HPDE6-E6E7 (cell line): ENCODE results near the gene CEMP1.
A peak's percentile ranks its signal among the peaks of the same experiment; 100 is the strongest.
"Not testable (repeated sequence)": the region's sequence is repeated elsewhere in the genome, so short reads cannot be mapped to it uniquely, and the experiment has no call there.

Experiments
- DNase-seq: peaks from one replicate; pipeline ENCODE4 v3.0.0; 2011; ENCODE audit warnings: missing footprints; ENCODE audit errors: extremely low spot score

The CEMP1 gene

GRCh38 chr16:2537451-2538379 is 6.5 kb upstream of the CEMP1 start, which contains the start of gene PDPK1:
Gene PDPK1 (plus strand): TSS chr16:2538021. CDS start chr16:2538113, 92 bp downstream.
- DNase-seq, result peak; percentile 77

- no peak for DNase-seq
These were observed 4.4 kb upstream of the CEMP1 start for GRCh38 chr16:2535625-2536013.

GRCh38 chr16:2534335-2534734 is 3.1 kb upstream of the CEMP1 start:
- DNase-seq, result not testable (repeated sequence)

GRCh38 chr16:2533912-2534311 is 2.7 kb upstream of the CEMP1 start:
- no peak for DNase-seq

GRCh38 chr16:2533142-2533755 is 2.0 kb upstream of the CEMP1 start:
- not testable (repeated sequence) for DNase-seq

GRCh38 chr16:2532494-2533141 is 1.4 kb upstream of the CEMP1 start:
- peak; percentile 71 for DNase-seq

GRCh38 chr16:2531696-2532493 is 687 bp upstream of the CEMP1 start:
- DNase-seq, result peak; percentile 95

GRCh38 chr16:2530629-2531318 is 434 bp downstream of the CEMP1 start:
- DNase-seq, result no peak

- DNase-seq, result no peak
These were observed 1.1 kb downstream of the CEMP1 start for GRCh38 chr16:2529961-2530628.

- no peak for DNase-seq
These were observed 1.9 kb downstream of the CEMP1 start for GRCh38 chr16:2529061-2529931.

GRCh38 chr16:2528161-2529060 is 2.8 kb downstream of the CEMP1 start:
- DNase-seq, result no peak

- no peak for DNase-seq
These were observed 3.5 kb downstream of the CEMP1 start for GRCh38 chr16:2527784-2528100.

- DNase-seq, result no peak
These were observed 4.0 kb downstream of the CEMP1 start for GRCh38 chr16:2527071-2527783.

GRCh38 chr16:2526135-2526534 is 5.1 kb downstream of the CEMP1 start:
- no peak for DNase-seq

GRCh38 chr16:2524339-2524938 is 6.8 kb downstream of the CEMP1 start:
- no peak for DNase-seq

- no peak for DNase-seq
These were observed 7.4 kb downstream of the CEMP1 start for GRCh38 chr16:2523801-2524231.

- peak; percentile 60 for DNase-seq
These were observed 10.2 kb downstream of the CEMP1 start for GRCh38 chr16:2520784-2521531.
